Mesendoderm (in vitro differentiated cells): Measurements from ENCODE around the gene TNFRSF11A.

Source experiments
- DNase-seq: peaks from one replicate; pipeline ENCODE4 v3.0.0; 2013
- H2AK5ac ChIP-seq: 2 replicates; pipeline ENCODE4 v1.6.1; 2013; ENCODE audit warnings: low read length, inconsistent platforms
- H2BK120ac ChIP-seq: 2 replicates; pipeline ENCODE4 v1.6.1; 2013; ENCODE audit warnings: low read depth, mild to moderate bottlenecking, low read length, moderate library complexity, mixed read lengths
- H2BK15ac ChIP-seq: replicated peaks from 2 replicates; pipeline ENCODE4 v1.6.1; 2013; ENCODE audit warnings: low read depth, mild to moderate bottlenecking, moderate library complexity
- H2BK5ac ChIP-seq: 2 replicates; pipeline ENCODE4 v1.6.1; 2013; ENCODE audit warnings: low read length, inconsistent platforms
- H3K18ac ChIP-seq: 2 replicates; pipeline ENCODE4 v1.6.1; 2013; ENCODE audit warnings: mild to moderate bottlenecking, low read length, mixed read lengths
- H3K23ac ChIP-seq: one replicate; pipeline ENCODE4 v1.6.1; 2013; ENCODE audit warnings: low read length
- H3K27ac ChIP-seq: 2 replicates; pipeline ENCODE4 v1.5.1; 2013; ENCODE audit warnings: low read depth, mild to moderate bottlenecking, inconsistent platforms, low read length, moderate library complexity
- H3K27me3 ChIP-seq: 2 replicates; pipeline ENCODE4 v1.6.1; 2013; ENCODE audit warnings: low read length, control low read depth, mild to moderate bottlenecking, inconsistent platforms; ENCODE audit not compliant: insufficient read depth, poor library complexity
- H3K36me3 ChIP-seq: 2 replicates; pipeline ENCODE4 v1.6.1; 2013; ENCODE audit warnings: low read length, inconsistent platforms; ENCODE audit not compliant: control insufficient read depth, insufficient read depth
- H3K4ac ChIP-seq: one replicate; pipeline ENCODE4 v1.6.1; 2013; ENCODE audit warnings: low read depth, mild to moderate bottlenecking, low read length, moderate library complexity
- H3K4me1 ChIP-seq: 2 replicates; pipeline ENCODE4 v1.6.1; 2013; ENCODE audit warnings: low read depth, low read length, inconsistent platforms; ENCODE audit not compliant: control insufficient read depth
- H3K4me2 ChIP-seq: 2 replicates; pipeline ENCODE4 v1.6.1; 2013; ENCODE audit warnings: low read length
- H3K4me3 ChIP-seq: 2 replicates; pipeline ENCODE4 v1.5.1; 2013; ENCODE audit warnings: mild to moderate bottlenecking, low read length
- H3K56ac ChIP-seq: one replicate; pipeline ENCODE4 v1.6.1; 2013; ENCODE audit warnings: low read length
- H3K79me1 ChIP-seq: 2 replicates; pipeline ENCODE4 v1.6.1; 2013; ENCODE audit warnings: low read length, inconsistent platforms
- H3K79me2 ChIP-seq: 2 replicates; pipeline ENCODE4 v1.6.1; 2013; ENCODE audit warnings: mild to moderate bottlenecking, low read length; ENCODE audit not compliant: control insufficient read depth, insufficient read depth
- H3K9ac ChIP-seq: 2 replicates; pipeline ENCODE4 v1.6.1; 2013; ENCODE audit warnings: low read length, inconsistent platforms
- H4K5ac ChIP-seq: one replicate; pipeline ENCODE4 v1.6.1; 2013; ENCODE audit warnings: low read length
- H4K8ac ChIP-seq: one replicate; pipeline ENCODE4 v1.6.1; 2013; ENCODE audit warnings: low read depth, mild to moderate bottlenecking, control low read depth, low read length, moderate library complexity
- WGBS: extraction: QIAGEN DNeasy Blood & Tissue Kit; methylation state at CpG from one replicate; pipeline ENCODE4 v1.1.7; 2013; ENCODE audit warnings: low lambda C conversion rate, missing lambda C conversion rate; ENCODE audit not compliant: insufficient coverage; ENCODE audit errors: extremely low coverage; 5-methylcytosine and 5-hydroxymethylcytosine counted together

The TNFRSF11A gene

GRCh38 chr18:62326646-62327348, 1.7 kb downstream of the TNFRSF11A start:
- WGBS, result no CpG with 5 or more reads among the region's 12 CpGs

DNA sequence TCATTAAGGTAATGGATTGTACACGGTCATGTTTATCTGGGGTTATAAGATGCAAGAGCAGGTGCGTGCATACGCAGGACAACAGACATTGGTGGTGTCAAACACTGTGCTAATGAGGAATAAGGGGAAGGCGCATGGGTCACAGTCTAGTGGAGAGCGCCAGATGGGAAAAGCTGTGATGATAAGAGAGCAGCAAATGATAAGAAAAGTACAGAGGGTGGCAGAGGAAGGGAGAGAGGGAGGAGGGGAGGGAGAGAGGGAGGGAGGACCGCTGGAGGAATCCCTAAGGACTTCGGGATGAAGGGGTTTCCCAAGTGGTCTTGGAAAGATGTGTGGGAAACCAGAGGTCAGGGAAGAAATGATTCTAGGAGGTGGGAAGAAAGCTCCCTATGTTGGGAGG, 2.9 kb downstream of the TNFRSF11A start:
- H3K27me3 ChIP-seq, result no peaks in the 10 kb centered on the region
- DNase-seq, result peak; percentile 83
- no peak overlapping the region for H3K56ac ChIP-seq
- H3K4me2 ChIP-seq, result no peak overlapping the region
- H3K4me1 ChIP-seq, result peaks cover 31% of the 10 kb centered on the region
- H3K36me3 ChIP-seq, result no peaks in the 10 kb centered on the region
- H2BK120ac ChIP-seq, result no peak overlapping the region
- WGBS, result no CpG with 5 or more reads among the region's 7 CpGs
- H4K5ac ChIP-seq, result no peak overlapping the region
- no peak overlapping the region for H3K4ac ChIP-seq
- H3K79me1 ChIP-seq, result peaks cover 6% of the 10 kb centered on the region
- no peak overlapping the region for H3K4me3 ChIP-seq
- H3K18ac ChIP-seq, result no peak overlapping the region
- no peak overlapping the region for H2AK5ac ChIP-seq
- H3K27ac ChIP-seq, result no peak overlapping the region
- no peak overlapping the region for H3K23ac ChIP-seq
- H2BK15ac ChIP-seq, result no peak overlapping the region
- peaks cover 12% of the 10 kb centered on the region for H3K79me2 ChIP-seq
- H3K9ac ChIP-seq, result no peak overlapping the region
- H2BK5ac ChIP-seq, result no peak overlapping the region
- H4K8ac ChIP-seq, result no peak overlapping the region

More at GRCh38 chr18:62326646-62327348, 1.7 kb downstream of the TNFRSF11A start:
- Histone ChIP-seq H3K56ac (peak overlapping the region; percentile 80), H2BK15ac (no peak overlapping the region), H4K8ac (no peak overlapping the region), H3K27me3 (no peaks in the 10 kb centered on the region), H2AK5ac (no peak overlapping the region), H2BK5ac (no peak overlapping the region), H3K18ac (no peak overlapping the region), H3K36me3 (no peaks in the 10 kb centered on the region), H3K4me3 (peak overlapping the region; percentile 64), H3K4me1 (peaks cover 31% of the 10 kb centered on the region), H4K5ac (no peak overlapping the region), H3K4me2 (peak overlapping the region; percentile 42), H3K27ac (no peak overlapping the region), H2BK120ac (no peak overlapping the region), H3K79me1 (peaks cover 5% of the 10 kb centered on the region), H3K79me2 (peaks cover 12% of the 10 kb centered on the region), H3K4ac (no peak overlapping the region), H3K23ac (no peak overlapping the region), H3K9ac (peak overlapping the region; percentile 74)
- peak; percentile 72 for DNase-seq

DNA sequence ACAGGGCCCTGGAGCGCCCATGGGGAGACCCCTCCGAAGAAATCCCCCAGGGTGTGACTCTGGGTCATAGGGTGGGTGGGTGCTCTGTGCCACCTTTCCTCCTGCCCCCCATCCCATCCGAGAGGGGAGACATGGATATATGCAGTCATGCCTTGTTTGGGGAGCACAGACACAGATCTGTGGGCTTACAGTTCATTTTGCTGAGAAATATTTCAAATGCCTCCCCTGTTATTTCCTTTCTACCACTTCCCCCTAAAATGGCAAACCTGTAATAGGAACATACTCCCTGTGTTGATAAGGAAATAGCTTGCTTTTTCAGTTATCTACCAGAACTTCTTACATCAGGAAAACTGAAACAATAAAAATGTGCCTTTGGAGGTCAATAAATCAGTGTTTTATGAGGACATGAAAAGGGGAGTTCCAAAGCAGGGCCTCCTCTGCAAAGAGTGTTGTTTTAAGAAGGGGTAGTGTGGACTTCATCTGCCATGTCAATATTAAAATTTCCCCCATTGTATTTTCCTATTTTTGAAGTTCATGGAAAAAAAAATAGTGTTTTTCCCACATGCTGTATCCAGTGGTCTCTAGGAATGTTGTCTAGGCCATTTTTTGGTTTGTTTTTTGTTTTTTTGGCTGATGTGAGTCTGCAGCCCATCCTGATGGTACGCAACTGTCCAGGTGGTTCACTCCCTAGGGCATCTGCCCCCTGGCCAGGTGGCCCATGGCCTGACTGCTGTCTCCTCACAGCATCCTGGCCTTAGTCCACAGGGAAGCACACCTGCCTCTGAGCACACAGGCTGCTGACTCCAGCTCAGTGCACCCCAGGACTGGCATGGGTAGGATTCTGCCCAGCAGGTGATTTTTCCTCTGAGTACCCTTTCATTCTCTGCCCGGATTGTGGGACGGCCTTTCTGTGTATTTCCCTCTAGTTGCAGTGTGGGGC, 3.7 kb downstream of the TNFRSF11A start:
- H2AK5ac ChIP-seq, result peak overlapping the region; percentile 35
- no peak overlapping the region for H4K8ac ChIP-seq
- H3K56ac ChIP-seq, result peak overlapping the region; percentile 68
- H2BK5ac ChIP-seq, result peak overlapping the region; percentile 16
- H4K5ac ChIP-seq, result no peak overlapping the region
- H3K79me1 ChIP-seq, result peaks cover 9% of the 10 kb centered on the region
- H3K27ac ChIP-seq, result no peak overlapping the region
- H3K4me1 ChIP-seq, result peaks cover 31% of the 10 kb centered on the region
- peak overlapping the region; percentile 35 for H3K18ac ChIP-seq
- H3K4ac ChIP-seq, result peak overlapping the region; percentile 73
- DNase-seq, result no peak
- H2BK15ac ChIP-seq, result no peak overlapping the region
- H3K9ac ChIP-seq, result no peak overlapping the region
- peaks cover 12% of the 10 kb centered on the region for H3K79me2 ChIP-seq
- peak overlapping the region; percentile 20 for H3K23ac ChIP-seq
- no CpG with 5 or more reads among the region's 6 CpGs for WGBS
- no peak overlapping the region for H2BK120ac ChIP-seq
- no peaks in the 10 kb centered on the region for H3K27me3 ChIP-seq
- H3K36me3 ChIP-seq, result no peaks in the 10 kb centered on the region
- H3K4me2 ChIP-seq, result no peak overlapping the region
- H3K4me3 ChIP-seq, result no peak overlapping the region

GRCh38 chr18:62329691-62330454, 4.8 kb downstream of the TNFRSF11A start:
- peaks cover 26% of the 10 kb centered on the region for H3K4me1 ChIP-seq
- peak overlapping the region; percentile 63 for H3K56ac ChIP-seq
- no CpG with 5 or more reads among the region's 15 CpGs for WGBS
- no peak overlapping the region for H2BK5ac ChIP-seq
- H3K4ac ChIP-seq, result no peak overlapping the region
- H3K23ac ChIP-seq, result peak overlapping the region; percentile 67
- H3K27ac ChIP-seq, result no peak overlapping the region
- H4K8ac ChIP-seq, result no peak overlapping the region
- no peak overlapping the region for H4K5ac ChIP-seq
- H3K18ac ChIP-seq, result peak overlapping the region; percentile 64
- no peak overlapping the region for H2BK15ac ChIP-seq
- no peaks in the 10 kb centered on the region for H3K36me3 ChIP-seq
- DNase-seq, result peak; percentile 58
- H3K79me2 ChIP-seq, result peaks cover 15% of the 10 kb centered on the region
- no peak overlapping the region for H3K4me3 ChIP-seq
- peak overlapping the region; percentile 16 for H2AK5ac ChIP-seq
- H2BK120ac ChIP-seq, result no peak overlapping the region
- H3K9ac ChIP-seq, result no peak overlapping the region
- H3K27me3 ChIP-seq, result no peaks in the 10 kb centered on the region
- H3K79me1 ChIP-seq, result peaks cover 12% of the 10 kb centered on the region
- no peak overlapping the region for H3K4me2 ChIP-seq

GRCh38 chr18:62330650-62331049, 5.5 kb downstream of the TNFRSF11A start:
- no peak overlapping the region for H2BK5ac ChIP-seq
- H3K79me2 ChIP-seq, result peaks cover 15% of the 10 kb centered on the region
- no peak overlapping the region for H3K4me2 ChIP-seq
- H3K4ac ChIP-seq, result no peak overlapping the region
- H4K8ac ChIP-seq, result no peak overlapping the region
- no peak overlapping the region for H4K5ac ChIP-seq
- H2BK120ac ChIP-seq, result no peak overlapping the region
- no peak overlapping the region for H3K4me3 ChIP-seq
- H3K56ac ChIP-seq, result peak overlapping the region; percentile 44
- H3K18ac ChIP-seq, result peak overlapping the region; percentile 64
- no peak overlapping the region for H2BK15ac ChIP-seq
- H3K9ac ChIP-seq, result no peak overlapping the region
- no peaks in the 10 kb centered on the region for H3K36me3 ChIP-seq
- no peak overlapping the region for H3K23ac ChIP-seq
- DNase-seq, result no peak
- H2AK5ac ChIP-seq, result no peak overlapping the region
- H3K27ac ChIP-seq, result no peak overlapping the region
- no CpG with 5 or more reads among the region's 7 CpGs for WGBS
- peaks cover 12% of the 10 kb centered on the region for H3K79me1 ChIP-seq
- peaks cover 26% of the 10 kb centered on the region for H3K4me1 ChIP-seq
- no peaks in the 10 kb centered on the region for H3K27me3 ChIP-seq
